Parathyroid adenoma (tissue), 2 donors: Measurements from ENCODE around the gene ETV6.
"Not testable (repeated sequence)": the region's sequence is repeated elsewhere in the genome, so short reads cannot be mapped to it uniquely, and the experiment has no call there.

Source experiments
- H2AFZ ChIP-seq: fragments of 300-600 bp; sonication (generic); one replicate; pipeline ENCODE4 v1.7.0; 2017; ENCODE audit warnings: antibody characterized with exemption, mild to moderate bottlenecking
- H3K27ac ChIP-seq: fragments of 300-600 bp; sonication (generic); one replicate; pipeline ENCODE4 v1.7.0; 2017
- H3K27me3 ChIP-seq: fragments of 300-600 bp; sonication (generic); one replicate; pipeline ENCODE4 v1.7.0; 2017; ENCODE audit warnings: low read length; ENCODE audit not compliant: control insufficient read depth, insufficient read depth
- H3K36me3 ChIP-seq: fragments of 300-600 bp; sonication (generic); one replicate; pipeline ENCODE4 v1.7.0; 2017; ENCODE audit warnings: low read length; ENCODE audit not compliant: control insufficient read depth, insufficient read depth
- H3K4me1 ChIP-seq: fragments of 300-600 bp; sonication (generic); one replicate; pipeline ENCODE4 v1.7.0; 2017; ENCODE audit warnings: control low read depth
- H3K4me2 ChIP-seq: fragments of 300-600 bp; sonication (generic); one replicate; pipeline ENCODE4 v1.7.0; 2017; ENCODE audit warnings: low read length
- H3K4me3 ChIP-seq: fragments of 300-600 bp; sonication (generic); one replicate; pipeline ENCODE4 v1.7.0; 2017; ENCODE audit warnings: low read depth, low read length
- H3K79me2 ChIP-seq: fragments of 300-600 bp; sonication (generic); one replicate; pipeline ENCODE4 v1.7.0; 2017; ENCODE audit warnings: control low read depth
- H3K9ac ChIP-seq: fragments of 300-600 bp; sonication (generic); one replicate; pipeline ENCODE4 v1.7.0; 2017; ENCODE audit warnings: mild to moderate bottlenecking
- H3K9me3 ChIP-seq: fragments of 300-600 bp; sonication (generic); one replicate; pipeline ENCODE4 v1.7.0; 2017; ENCODE audit warnings: low read length; ENCODE audit not compliant: control insufficient read depth
- TF ChIP-seq, protein P1 (sequence below): fragments of 300-600 bp; sonication (generic); IDR thresholded peaks from one replicate; pipeline ENCODE4 v1.7.0; 2017; ENCODE audit warnings: antibody characterized with exemption, mild to moderate bottlenecking
- donor health status: primary hyperparathyroidism.

Gene ETV6

DNA sequence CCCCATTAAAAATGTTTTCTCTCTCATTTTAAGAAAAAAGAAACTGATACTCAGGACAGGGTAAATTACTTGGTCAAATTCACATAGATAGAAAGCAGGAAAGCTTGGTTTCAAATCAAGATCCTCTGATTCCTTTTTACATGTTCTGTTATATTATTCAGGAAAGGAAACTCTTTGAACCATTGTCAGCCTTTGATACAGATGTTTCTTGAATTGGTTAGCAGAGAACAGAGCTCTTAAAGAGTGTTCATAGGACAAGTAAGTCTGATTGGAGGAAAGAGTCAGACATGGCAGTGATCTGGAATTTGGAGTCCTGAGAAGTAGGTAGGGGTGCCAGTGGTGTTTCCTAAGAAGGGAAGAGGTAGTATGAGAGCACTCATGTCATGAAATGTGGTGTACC, 256.1 kb downstream of the ETV6 start:
- Histone ChIP-seq H3K27ac (no peak overlapping the region), H2AFZ (no peak overlapping the region), H3K4me1 (no peaks in the 10 kb centered on the region), H3K79me2 (no peaks in the 10 kb centered on the region), H3K4me3 (no peak overlapping the region), H3K4me2 (no peak overlapping the region), H3K9ac (no peak overlapping the region), H3K27me3 (no peaks in the 10 kb centered on the region), H3K9me3 (no peaks in the 10 kb centered on the region), H3K36me3 (no peaks in the 10 kb centered on the region)
- TF ChIP-seq, protein P1, sequence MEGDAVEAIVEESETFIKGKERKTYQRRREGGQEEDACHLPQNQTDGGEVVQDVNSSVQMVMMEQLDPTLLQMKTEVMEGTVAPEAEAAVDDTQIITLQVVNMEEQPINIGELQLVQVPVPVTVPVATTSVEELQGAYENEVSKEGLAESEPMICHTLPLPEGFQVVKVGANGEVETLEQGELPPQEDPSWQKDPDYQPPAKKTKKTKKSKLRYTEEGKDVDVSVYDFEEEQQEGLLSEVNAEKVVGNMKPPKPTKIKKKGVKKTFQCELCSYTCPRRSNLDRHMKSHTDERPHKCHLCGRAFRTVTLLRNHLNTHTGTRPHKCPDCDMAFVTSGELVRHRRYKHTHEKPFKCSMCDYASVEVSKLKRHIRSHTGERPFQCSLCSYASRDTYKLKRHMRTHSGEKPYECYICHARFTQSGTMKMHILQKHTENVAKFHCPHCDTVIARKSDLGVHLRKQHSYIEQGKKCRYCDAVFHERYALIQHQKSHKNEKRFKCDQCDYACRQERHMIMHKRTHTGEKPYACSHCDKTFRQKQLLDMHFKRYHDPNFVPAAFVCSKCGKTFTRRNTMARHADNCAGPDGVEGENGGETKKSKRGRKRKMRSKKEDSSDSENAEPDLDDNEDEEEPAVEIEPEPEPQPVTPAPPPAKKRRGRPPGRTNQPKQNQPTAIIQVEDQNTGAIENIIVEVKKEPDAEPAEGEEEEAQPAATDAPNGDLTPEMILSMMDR: no peak

GRCh38 chr12:11906286-11906935, 256.9 kb downstream of the ETV6 start:
- no peaks in the 10 kb centered on the region for H3K9me3 ChIP-seq
- no peaks in the 10 kb centered on the region for H3K36me3 ChIP-seq

GRCh38 chr12:11907625-11908024, 258.2 kb downstream of the ETV6 start:
- Histone ChIP-seq H3K4me3 (no peak overlapping the region), H2AFZ (no peak overlapping the region), H3K79me2 (no peaks in the 10 kb centered on the region), H3K27me3 (no peaks in the 10 kb centered on the region), H3K27ac (no peak overlapping the region), H3K4me1 (no peaks in the 10 kb centered on the region), H3K4me2 (no peak overlapping the region), H3K9me3 (no peaks in the 10 kb centered on the region), H3K9ac (no peak overlapping the region), H3K36me3 (no peaks in the 10 kb centered on the region)
- TF ChIP-seq, protein P1: no peak

More at GRCh38 chr12:11906286-11906935, 256.9 kb downstream of the ETV6 start:
- H3K27ac ChIP-seq: no peak overlapping the region
- no peak overlapping the region for H3K9ac ChIP-seq
- TF ChIP-seq, protein P1: no peak
- no peak overlapping the region for H3K4me3 ChIP-seq
- H3K4me2 ChIP-seq: no peak overlapping the region
- no peak overlapping the region for H2AFZ ChIP-seq
- H3K4me1 ChIP-seq: no peaks in the 10 kb centered on the region
- no peaks in the 10 kb centered on the region for H3K79me2 ChIP-seq
- no peaks in the 10 kb centered on the region for H3K27me3 ChIP-seq

GRCh38 chr12:11909406-11909805, 259.9 kb downstream of the ETV6 start:
- H3K4me3 ChIP-seq, H3K9ac ChIP-seq, H3K79me2 ChIP-seq, H3K4me2 ChIP-seq, H3K36me3 ChIP-seq, H2AFZ ChIP-seq, H3K9me3 ChIP-seq, H3K27ac ChIP-seq, H3K27me3 ChIP-seq, H3K4me1 ChIP-seq: not testable (repeated sequence)

DNA sequence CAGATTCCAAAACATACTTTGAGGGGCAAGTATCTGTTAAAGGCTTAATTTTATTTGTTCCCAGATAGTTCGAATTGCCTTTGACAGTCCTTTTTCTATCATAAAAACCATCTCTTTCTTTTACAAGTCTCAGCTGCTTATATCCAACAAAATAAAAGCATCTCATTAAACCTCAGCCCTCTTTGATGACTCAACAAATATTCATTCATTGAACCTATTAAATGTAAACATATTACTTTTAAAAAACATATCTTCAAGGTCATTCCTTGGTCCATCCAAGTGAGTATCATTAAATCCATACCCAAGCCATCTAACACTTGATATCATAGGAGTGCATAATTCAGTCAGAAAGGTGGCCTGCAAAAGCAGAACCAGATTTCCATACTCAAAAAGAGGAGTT, 266.6 kb downstream of the ETV6 start:
- H3K9me3 ChIP-seq: no peaks in the 10 kb centered on the region
- H3K36me3 ChIP-seq: no peaks in the 10 kb centered on the region
- no peak overlapping the region for H3K9ac ChIP-seq
- H3K4me3 ChIP-seq: no peak overlapping the region
- H3K4me2 ChIP-seq: no peak overlapping the region
- H3K79me2 ChIP-seq: no peaks in the 10 kb centered on the region
- no peak overlapping the region for H3K27ac ChIP-seq
- H3K4me1 ChIP-seq: no peaks in the 10 kb centered on the region
- no peaks in the 10 kb centered on the region for H3K27me3 ChIP-seq
- TF ChIP-seq, protein P1: no peak
- H2AFZ ChIP-seq: no peak overlapping the region
